IPS-20b (cell line): Measurements from ENCODE around the gene C16orf90.
"Not testable (repeated sequence)": the region's sequence is repeated elsewhere in the genome, so short reads cannot be mapped to it uniquely, and the experiment has no call there.

Experiments used
- H3K27ac ChIP-seq: one replicate; pipeline ENCODE4 v1.5.1; 2013; ENCODE audit warnings: low read length
- H3K27me3 ChIP-seq: 2 replicates; pipeline ENCODE4 v1.6.1; 2013; ENCODE audit warnings: mild to moderate bottlenecking, low read length, inconsistent platforms; ENCODE audit not compliant: insufficient read depth
- H3K36me3 ChIP-seq: 2 replicates; pipeline ENCODE4 v1.6.1; 2013; ENCODE audit warnings: low read depth, mild to moderate bottlenecking, inconsistent platforms, low read length, moderate library complexity; ENCODE audit not compliant: insufficient read depth
- H3K4me1 ChIP-seq: 2 replicates; pipeline ENCODE4 v1.6.1; 2013; ENCODE audit warnings: mild to moderate bottlenecking, control low read depth, inconsistent platforms, low read length, moderate library complexity; ENCODE audit not compliant: insufficient read depth
- H3K4me3 ChIP-seq: 2 replicates; pipeline ENCODE4 v1.5.1; 2013; ENCODE audit warnings: mild to moderate bottlenecking, low read length, inconsistent platforms
- H3K9ac ChIP-seq: 2 replicates; pipeline ENCODE4 v1.6.1; 2013; ENCODE audit warnings: low read depth, mild to moderate bottlenecking, inconsistent platforms, low read length, moderate library complexity
- H3K9me3 ChIP-seq: 2 replicates; pipeline ENCODE4 v1.6.1; 2013; ENCODE audit warnings: mild to moderate bottlenecking, low read depth, low read length, inconsistent platforms; ENCODE audit not compliant: insufficient read depth

Gene C16orf90

GRCh38 chr16:3527216-3527829 lies 32.0 kb upstream of the C16orf90 start:
- peaks cover 33% of the 10 kb centered on the region for H3K36me3 ChIP-seq

DNA sequence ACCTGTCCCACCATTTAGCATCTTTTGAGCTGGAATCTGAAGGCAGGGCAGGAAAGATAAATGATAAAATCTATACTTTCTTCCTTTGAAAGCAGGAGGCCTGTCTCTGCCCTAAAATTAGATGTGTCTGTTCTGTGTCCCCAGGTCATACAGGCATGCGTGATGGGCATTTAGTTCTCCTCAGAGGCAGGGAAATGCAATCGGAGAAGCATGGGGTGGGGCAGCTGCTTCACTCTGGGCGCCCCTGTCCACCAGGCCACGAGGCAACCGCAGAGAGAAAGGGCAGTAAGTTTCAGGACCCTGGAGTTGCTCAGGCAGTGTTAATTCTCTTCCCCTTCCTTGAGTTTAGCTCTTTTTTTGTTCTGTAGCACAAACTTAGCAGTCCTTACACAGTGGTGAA lies 30.7 kb upstream of the C16orf90 start:
- no peaks in the 10 kb centered on the region for H3K4me1 ChIP-seq
- no peaks in the 10 kb centered on the region for H3K9me3 ChIP-seq
- no peaks in the 10 kb centered on the region for H3K27me3 ChIP-seq
- peaks cover 35% of the 10 kb centered on the region for H3K36me3 ChIP-seq
- no peak overlapping the region for H3K4me3 ChIP-seq
- no peak overlapping the region for H3K27ac ChIP-seq
- H3K9ac ChIP-seq: no peak overlapping the region; the same call in 1 of the 2 replicates

More at GRCh38 chr16:3527216-3527829, 32.0 kb upstream of the C16orf90 start:
- not testable (repeated sequence) for H3K9me3 ChIP-seq, H3K9ac ChIP-seq, H3K27me3 ChIP-seq, H3K4me3 ChIP-seq, H3K4me1 ChIP-seq, H3K27ac ChIP-seq

DNA sequence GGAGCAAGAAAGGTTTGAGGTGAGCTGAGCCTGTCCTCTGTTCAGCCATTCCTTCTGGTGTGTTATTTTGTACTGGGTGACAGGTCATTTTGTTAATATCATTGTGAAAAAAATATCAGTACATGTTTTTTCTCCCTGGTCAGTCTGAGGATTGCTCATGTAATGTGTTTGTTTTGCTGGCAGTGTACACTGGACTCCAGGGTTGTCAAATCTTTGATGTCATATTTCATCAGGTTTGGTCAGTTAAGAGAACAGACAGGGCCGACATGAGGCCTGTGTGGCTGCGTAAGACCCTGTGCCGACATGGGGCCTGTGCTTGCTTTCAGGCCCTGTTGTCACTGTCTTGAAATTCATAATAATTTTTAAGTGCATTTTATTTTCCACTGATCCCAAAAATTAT lies 28.0 kb upstream of the C16orf90 start:
- H3K27me3 ChIP-seq: no peaks in the 10 kb centered on the region
- H3K4me1 ChIP-seq: no peaks in the 10 kb centered on the region
- H3K27ac ChIP-seq: no peak overlapping the region
- H3K36me3 ChIP-seq: peaks cover 48% of the 10 kb centered on the region
- no peak overlapping the region for H3K4me3 ChIP-seq
- no peaks in the 10 kb centered on the region for H3K9me3 ChIP-seq
- no peak overlapping the region for H3K9ac ChIP-seq

DNA sequence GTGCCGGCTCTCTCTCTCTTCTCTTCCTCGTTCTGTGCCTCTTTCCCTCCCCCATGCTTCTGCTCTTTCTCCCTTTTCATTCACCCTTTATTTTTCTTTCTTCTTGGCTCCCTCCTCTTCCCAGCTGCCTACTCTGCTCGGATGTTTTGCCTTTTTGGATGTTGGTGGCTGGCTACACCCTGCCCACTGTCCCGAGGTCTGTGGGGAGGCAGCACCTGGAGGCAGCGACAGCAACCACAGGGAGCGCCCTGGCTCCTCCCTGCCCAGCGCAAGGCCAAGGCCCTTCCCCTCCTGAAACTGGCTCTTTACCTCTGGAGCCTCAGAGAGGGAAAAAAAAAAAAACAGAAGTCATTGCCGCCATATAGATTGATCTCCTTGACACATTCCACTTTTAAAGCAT lies 25.6 kb upstream of the C16orf90 start:
- no peak overlapping the region for H3K27ac ChIP-seq
- H3K36me3 ChIP-seq: peaks cover 45% of the 10 kb centered on the region
- H3K4me3 ChIP-seq: no peak overlapping the region
- H3K4me1 ChIP-seq: no peaks in the 10 kb centered on the region
- H3K9ac ChIP-seq: no peak overlapping the region
- H3K9me3 ChIP-seq: no peaks in the 10 kb centered on the region
- H3K27me3 ChIP-seq: no peaks in the 10 kb centered on the region

- Histone ChIP-seq H3K9me3 (no peaks in the 10 kb centered on the region), H3K4me3 (no peak overlapping the region), H3K27me3 (no peaks in the 10 kb centered on the region), H3K4me1 (no peaks in the 10 kb centered on the region), H3K36me3 (peaks cover 49% of the 10 kb centered on the region), H3K27ac (no peak overlapping the region), H3K9ac (no peak overlapping the region)
Observed at GRCh38 chr16:3520413-3520812, 25.1 kb upstream of the C16orf90 start.

DNA sequence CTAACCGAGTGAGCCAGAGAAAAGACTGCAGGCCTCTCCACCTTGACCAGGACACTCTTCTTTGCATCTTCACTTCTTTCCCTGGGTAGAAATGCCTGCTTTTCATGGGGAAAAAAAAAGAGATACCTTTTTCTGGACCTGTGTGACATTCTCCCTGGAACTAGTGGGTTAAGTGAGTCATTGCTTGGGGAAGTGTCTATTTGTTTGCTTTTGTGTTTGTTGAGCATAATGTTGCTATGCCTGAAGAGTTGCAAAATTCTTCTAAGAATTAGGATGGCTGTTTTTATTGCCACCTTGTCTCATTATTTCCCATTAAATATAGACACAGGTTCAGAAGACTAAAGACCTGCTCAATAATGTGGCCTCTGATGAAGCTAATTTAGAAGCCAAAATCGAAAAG lies 24.3 kb upstream of the C16orf90 start:
- Histone ChIP-seq H3K27ac (no peak overlapping the region), H3K4me1 (no peaks in the 10 kb centered on the region), H3K36me3 (peaks cover 54% of the 10 kb centered on the region), H3K9me3 (no peaks in the 10 kb centered on the region), H3K27me3 (no peaks in the 10 kb centered on the region), H3K4me3 (no peak overlapping the region), H3K9ac (no peak overlapping the region)

GRCh38 chr16:3518986-3519348 lies 23.7 kb upstream of the C16orf90 start:
- Histone ChIP-seq H3K9me3 (no peaks in the 10 kb centered on the region), H3K27me3 (no peaks in the 10 kb centered on the region), H3K9ac (no peak overlapping the region), H3K36me3 (peaks cover 58% of the 10 kb centered on the region), H3K4me1 (no peaks in the 10 kb centered on the region), H3K4me3 (no peak overlapping the region), H3K27ac (no peak overlapping the region)

DNA sequence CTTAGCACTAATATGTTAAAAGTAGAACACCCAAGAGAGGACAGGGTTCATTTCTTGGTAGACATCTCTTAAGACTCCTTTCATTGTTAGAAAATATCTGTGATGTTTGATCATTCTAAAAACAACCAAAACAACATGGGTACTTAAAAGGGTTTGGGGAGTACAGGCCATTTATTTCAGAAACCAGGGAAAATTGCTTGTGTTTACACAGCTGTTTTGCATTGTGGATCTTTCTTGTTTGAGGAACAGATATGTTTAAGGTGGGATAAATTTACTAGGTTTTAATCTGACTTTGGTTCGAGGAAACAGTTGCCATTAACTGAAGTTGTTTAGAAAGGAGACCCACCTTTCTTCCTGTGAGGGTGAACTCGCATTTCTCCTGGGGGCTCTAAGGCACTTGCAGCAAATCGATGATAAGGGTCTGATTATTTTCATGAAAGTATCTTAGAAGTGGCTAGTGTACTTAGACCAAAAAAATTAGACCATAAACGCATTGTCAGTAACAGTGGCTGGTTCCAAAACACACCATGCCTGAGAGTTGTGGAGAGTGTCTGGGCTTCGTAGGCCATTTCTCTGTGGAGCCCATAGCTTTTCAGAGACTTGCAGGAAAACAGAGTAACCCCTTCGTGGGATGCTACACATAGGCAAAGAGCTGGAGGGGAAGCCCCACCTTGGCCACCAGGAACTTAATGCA lies 23.1 kb upstream of the C16orf90 start:
- Histone ChIP-seq H3K36me3 (peaks cover 58% of the 10 kb centered on the region), H3K27me3 (no peaks in the 10 kb centered on the region), H3K4me3 (no peak overlapping the region), H3K4me1 (no peaks in the 10 kb centered on the region), H3K27ac (no peak overlapping the region), H3K9ac (no peak overlapping the region), H3K9me3 (no peaks in the 10 kb centered on the region)

- peaks cover 65% of the 10 kb centered on the region for H3K36me3 ChIP-seq
- H3K4me1 ChIP-seq: no peaks in the 10 kb centered on the region
- no peaks in the 10 kb centered on the region for H3K9me3 ChIP-seq
- H3K27ac ChIP-seq: no peak overlapping the region
- H3K27me3 ChIP-seq: no peaks in the 10 kb centered on the region
- H3K9ac ChIP-seq: no peak overlapping the region
- H3K4me3 ChIP-seq: no peak overlapping the region
Observed at GRCh38 chr16:3515897-3516296, 20.6 kb upstream of the C16orf90 start.

DNA sequence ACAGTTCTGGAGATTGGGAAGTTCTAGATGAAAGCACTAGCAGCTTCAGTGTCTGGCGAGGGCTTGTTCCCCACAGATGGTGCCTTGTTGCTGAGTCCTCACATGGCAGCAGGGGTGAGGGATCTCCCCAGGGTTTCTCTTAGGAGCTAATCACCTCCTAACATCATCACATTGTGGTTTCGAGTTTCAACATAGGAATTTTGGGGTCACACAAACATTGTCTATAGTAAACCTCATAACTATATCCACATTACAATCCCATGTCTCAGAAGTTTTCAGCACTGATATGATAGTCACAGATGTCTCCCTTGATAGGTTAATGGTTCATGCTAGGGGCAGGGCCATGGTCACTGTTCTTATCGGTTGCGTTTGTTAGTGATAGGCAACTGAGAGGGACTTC lies 19.3 kb upstream of the C16orf90 start:
- peaks cover 59% of the 10 kb centered on the region for H3K36me3 ChIP-seq
- no peak overlapping the region for H3K9ac ChIP-seq
- no peaks in the 10 kb centered on the region for H3K9me3 ChIP-seq
- H3K4me3 ChIP-seq: no peak overlapping the region
- no peaks in the 10 kb centered on the region for H3K4me1 ChIP-seq
- no peaks in the 10 kb centered on the region for H3K27me3 ChIP-seq
- no peak overlapping the region for H3K27ac ChIP-seq

- no peak overlapping the region for H3K9ac ChIP-seq
Observed at GRCh38 chr16:3513892-3514583, 18.7 kb upstream of the C16orf90 start.

More at GRCh38 chr16:3513892-3514583, 18.7 kb upstream of the C16orf90 start:
- no peaks in the 10 kb centered on the region for H3K4me1 ChIP-seq
- H3K36me3 ChIP-seq: peaks cover 53% of the 10 kb centered on the region
- H3K9me3 ChIP-seq: no peaks in the 10 kb centered on the region
- no peaks in the 10 kb centered on the region for H3K27me3 ChIP-seq
- H3K27ac ChIP-seq: no peak overlapping the region
- H3K4me3 ChIP-seq: no peak overlapping the region
